Skeletal muscle tissue (tissue), 4 donors: Measurements from ENCODE around the gene ZNF445. TPM values are rescaled to one million over a fixed set of nuclear protein-coding genes. Genes with fewer than 3 reads are reported as not detected.
"Not testable (repeated sequence)": the region's sequence is repeated elsewhere in the genome, so short reads cannot be mapped to it uniquely, and the experiment has no call there.

ENCODE experiments used
- H3K27ac ChIP-seq: one replicate; pipeline ENCODE4 v1.7.0; 2013; ENCODE audit warnings: mild to moderate bottlenecking, low read depth, low read length, inconsistent platforms
- H3K27me3 ChIP-seq, 3 donors: one replicate each; pipeline ENCODE4 v1.7.0; 2013; ENCODE audit warnings: low read length in 3 of 3; ENCODE audit not compliant: control insufficient read depth in 3 of 3, insufficient read depth in 3 of 3
- H3K36me3 ChIP-seq, 3 donors: one replicate each; pipeline ENCODE4 v1.7.0; 2013; ENCODE audit warnings: low read length in 3 of 3; ENCODE audit not compliant: control insufficient read depth in 3 of 3, insufficient read depth in 3 of 3
- H3K4me1 ChIP-seq, 3 donors: one replicate each; pipeline ENCODE4 v1.7.0; 2013; ENCODE audit warnings: low read length in 3 of 3, mild to moderate bottlenecking in 3 of 3; ENCODE audit not compliant: control insufficient read depth in 3 of 3, insufficient read depth in 3 of 3
- H3K4me3 ChIP-seq, 3 donors: one replicate each; pipeline ENCODE4 v1.7.0; 2013; ENCODE audit warnings: low read length in 3 of 3
- H3K9ac ChIP-seq, 3 donors: one replicate each; pipeline ENCODE4 v1.7.0; 2013; ENCODE audit warnings: low read length in 3 of 3, mild to moderate bottlenecking in 3 of 3, moderate library complexity in 2 of 3, low read depth in 1 of 3
- H3K9me3 ChIP-seq, 3 donors: one replicate each; pipeline ENCODE4 v1.7.0; 2013; ENCODE audit warnings: low read length in 3 of 3; ENCODE audit not compliant: control insufficient read depth in 3 of 3
- total RNA-seq: library from RNA; depleted of rRNA; stranded (reverse); fragments of >200 nt; gene quantifications from one replicate; pipeline ENCODE4 v1.2.3, GENCODE V29; 2014
- donor health status: Osteomylitis.

Gene ZNF445
- total RNA-seq, 1 donor from 2014 or later = 12.0 TPM

DNA sequence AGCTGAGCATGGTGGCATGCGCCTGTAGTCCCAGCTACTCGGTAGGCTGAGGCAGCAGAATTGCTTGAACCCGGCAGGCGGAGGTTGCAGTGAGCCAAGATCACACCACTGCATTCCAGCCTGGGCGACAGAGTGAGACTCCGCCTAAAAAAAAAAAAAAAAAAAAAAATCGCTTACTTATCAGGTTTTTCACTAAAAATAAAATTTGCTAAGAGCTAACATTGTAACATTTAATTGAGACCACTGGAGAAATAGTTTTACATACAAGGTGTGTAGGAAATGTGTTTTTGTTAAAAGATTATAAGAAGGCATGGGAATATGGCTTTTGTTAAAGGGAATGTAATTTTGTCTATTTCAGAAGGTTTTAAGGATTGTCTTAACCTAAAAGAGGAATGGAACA lies 12.6 kb downstream of the ZNF445 start:
- not testable (repeated sequence) for H3K27me3 ChIP-seq
- peaks cover 17 to 32% (median 28%) of the 10 kb centered on the region in 3 donors for H3K36me3 ChIP-seq

DNA sequence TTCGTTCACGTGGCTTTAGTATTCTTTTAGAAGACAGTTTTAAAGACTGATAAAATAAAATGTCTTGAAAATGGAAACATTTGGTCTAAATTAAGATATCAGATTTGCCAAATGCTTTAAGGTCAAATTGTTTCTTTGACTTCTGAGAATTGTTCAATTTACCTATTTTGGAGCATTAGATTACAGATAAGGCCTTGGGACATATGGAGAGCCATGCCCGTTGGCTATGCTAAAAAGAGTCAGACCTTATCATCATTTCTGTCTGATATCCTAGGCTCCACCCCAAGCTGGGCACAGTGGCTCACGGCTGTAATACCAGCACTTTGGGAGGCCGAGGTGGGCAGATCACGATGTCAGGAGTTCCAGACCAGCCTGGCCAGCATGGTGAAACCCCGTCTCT lies 13.0 kb downstream of the ZNF445 start:
- H3K27ac ChIP-seq = no peak overlapping the region
- peaks cover 0 to 3% (median 2%) of the 10 kb centered on the region in 3 donors for H3K9me3 ChIP-seq
- H3K4me1 ChIP-seq = no peaks in the 10 kb centered on the region
- peaks cover 17 to 32% (median 26%) of the 10 kb centered on the region in 3 donors for H3K36me3 ChIP-seq
- no peaks in the 10 kb centered on the region for H3K27me3 ChIP-seq
- no peak overlapping the region for H3K4me3 ChIP-seq
- no peak overlapping the region for H3K9ac ChIP-seq

More for the DNA sequence above, 12.6 kb downstream of the ZNF445 start:
- not testable (repeated sequence) for H3K9me3 ChIP-seq, H3K9ac ChIP-seq, H3K27ac ChIP-seq, H3K4me3 ChIP-seq, H3K4me1 ChIP-seq

DNA sequence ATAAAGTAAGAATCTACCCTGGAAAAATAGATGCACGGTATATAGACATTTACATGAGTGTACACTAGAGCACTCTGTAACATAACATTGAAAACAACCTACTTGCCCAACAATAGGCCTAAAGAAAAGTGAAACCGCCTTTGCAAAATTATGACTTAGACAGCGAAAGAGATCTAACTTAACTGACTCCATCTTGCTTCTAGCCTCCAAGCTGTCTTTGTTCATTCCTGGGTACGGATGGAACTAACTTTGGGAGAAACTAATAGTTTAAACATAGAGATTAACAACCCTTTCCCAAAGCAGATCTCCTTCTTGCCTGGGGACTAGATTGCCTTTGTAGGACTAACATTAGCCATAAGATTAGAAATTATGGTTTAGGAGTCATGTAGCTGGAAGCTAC lies 17.4 kb downstream of the ZNF445 start:
- not testable (repeated sequence) for H3K9me3 ChIP-seq, H3K27me3 ChIP-seq, H3K9ac ChIP-seq, H3K4me3 ChIP-seq, H3K27ac ChIP-seq, H3K4me1 ChIP-seq
- H3K36me3 ChIP-seq = peaks cover 27 to 48% (median 40%) of the 10 kb centered on the region in 3 donors

DNA sequence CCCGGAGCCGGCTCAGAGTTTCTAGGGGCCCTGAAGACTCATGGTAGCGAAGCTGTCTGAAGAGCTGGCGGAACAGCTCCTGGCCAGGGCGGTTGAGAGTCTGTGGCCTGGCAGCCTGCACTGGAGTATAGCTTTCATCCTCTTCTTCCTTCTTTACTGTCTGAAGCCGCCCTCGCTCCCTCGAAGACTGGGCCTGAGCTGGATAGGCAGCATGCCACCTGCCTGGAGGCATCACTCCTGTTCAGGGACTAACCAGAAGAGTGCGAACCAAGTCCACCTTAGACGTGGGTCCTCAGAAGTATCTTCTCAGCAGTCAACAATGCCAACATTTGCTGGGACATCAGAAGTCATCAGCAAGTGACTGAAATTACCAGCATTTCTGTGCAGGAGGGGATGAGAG lies 22.2 kb downstream of the ZNF445 start:
- no peak overlapping the region for H3K9ac ChIP-seq
- H3K9me3 ChIP-seq = no peaks in the 10 kb centered on the region
- H3K4me3 ChIP-seq = no peak overlapping the region
- no peak overlapping the region for H3K27ac ChIP-seq
- H3K4me1 ChIP-seq = no peaks in the 10 kb centered on the region
- no peaks in the 10 kb centered on the region for H3K27me3 ChIP-seq
- peaks cover 41 to 53% (median 48%) of the 10 kb centered on the region in 3 donors for H3K36me3 ChIP-seq

DNA sequence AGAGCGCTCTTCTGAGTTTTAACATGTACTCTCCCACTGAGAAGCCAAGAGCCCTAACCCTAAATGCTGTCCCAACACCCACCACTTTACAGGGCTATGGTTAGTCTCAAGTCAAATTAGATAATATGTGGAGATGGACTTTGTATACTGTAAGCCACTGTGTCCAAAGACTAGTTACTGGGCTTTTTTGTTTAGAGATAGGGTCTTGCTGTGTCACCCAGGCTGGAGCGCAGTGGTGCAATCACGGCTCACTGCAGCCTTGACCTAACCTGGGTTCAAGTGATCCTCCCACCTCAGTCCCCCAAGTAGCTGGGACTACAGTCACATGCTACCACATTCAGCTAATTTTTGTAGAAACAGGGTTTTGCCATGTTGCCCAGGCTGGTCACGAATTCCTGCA lies 23.2 kb downstream of the ZNF445 start:
- no peaks in the 10 kb centered on the region for H3K27me3 ChIP-seq
- H3K9me3 ChIP-seq = no peaks in the 10 kb centered on the region
- peaks cover 51 to 64% (median 58%) of the 10 kb centered on the region in 3 donors for H3K36me3 ChIP-seq
- H3K4me1 ChIP-seq = no peaks in the 10 kb centered on the region
- H3K27ac ChIP-seq = no peak overlapping the region
- H3K4me3 ChIP-seq = no peak overlapping the region
- no peak overlapping the region for H3K9ac ChIP-seq

DNA sequence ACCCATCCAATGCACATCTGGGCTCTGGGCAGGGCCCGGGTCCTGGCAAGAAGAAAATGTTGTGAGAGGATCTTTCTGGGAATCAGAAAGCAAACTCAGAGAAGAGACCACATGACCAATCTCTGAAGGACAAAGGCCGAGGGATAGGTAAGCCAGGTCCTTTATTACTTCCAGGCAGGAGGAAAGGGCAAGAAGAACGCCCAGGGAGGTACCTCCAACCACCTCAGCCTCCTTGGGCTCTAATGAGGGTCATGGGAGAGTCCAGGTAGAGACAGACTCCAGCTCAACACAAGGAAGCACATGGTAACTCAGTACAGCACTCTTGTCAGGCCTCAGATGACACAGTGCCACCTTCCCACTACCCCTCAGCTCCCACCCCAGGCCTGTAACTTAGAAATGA lies 26.0 kb downstream of the ZNF445 start:
- H3K9me3 ChIP-seq = peaks cover 0 to 6% (median 0%) of the 10 kb centered on the region in 3 donors
- H3K4me1 ChIP-seq = no peaks in the 10 kb centered on the region
- no peak overlapping the region for H3K27ac ChIP-seq
- no peaks in the 10 kb centered on the region for H3K27me3 ChIP-seq
- H3K9ac ChIP-seq = no peak overlapping the region
- H3K4me3 ChIP-seq = no peak overlapping the region
- H3K36me3 ChIP-seq = peaks cover 70 to 77% (median 75%) of the 10 kb centered on the region in 3 donors

DNA sequence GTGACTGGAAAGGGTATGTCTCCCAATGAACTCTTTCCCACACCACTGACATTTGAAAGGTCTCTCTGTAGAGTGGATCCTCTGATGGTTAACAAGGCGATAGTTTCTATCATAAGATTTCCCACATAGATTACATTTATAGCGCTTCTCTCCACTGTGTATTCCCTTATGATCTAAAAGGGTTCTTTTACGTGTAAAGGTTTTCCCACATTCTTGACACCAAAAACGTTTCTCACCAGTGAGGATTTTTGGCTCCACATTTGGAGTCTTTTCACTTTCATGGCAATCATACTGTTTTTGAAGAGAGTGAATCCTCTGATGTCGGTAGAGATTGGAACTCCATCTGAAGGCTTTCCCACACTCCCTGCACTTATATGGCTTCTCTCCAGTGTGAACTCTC lies 30.5 kb downstream of the ZNF445 start:
- Histone ChIP-seq H3K9ac (no peak overlapping the region), H3K27ac (no peak overlapping the region), H3K4me1 (no peaks in the 10 kb centered on the region), H3K27me3 (no peaks in the 10 kb centered on the region), H3K36me3 (peaks cover 59 to 75% (median 68%) of the 10 kb centered on the region in 3 donors), H3K4me3 (no peak overlapping the region), H3K9me3 (peaks cover 0 to 6% (median 0%) of the 10 kb centered on the region in 3 donors)

DNA sequence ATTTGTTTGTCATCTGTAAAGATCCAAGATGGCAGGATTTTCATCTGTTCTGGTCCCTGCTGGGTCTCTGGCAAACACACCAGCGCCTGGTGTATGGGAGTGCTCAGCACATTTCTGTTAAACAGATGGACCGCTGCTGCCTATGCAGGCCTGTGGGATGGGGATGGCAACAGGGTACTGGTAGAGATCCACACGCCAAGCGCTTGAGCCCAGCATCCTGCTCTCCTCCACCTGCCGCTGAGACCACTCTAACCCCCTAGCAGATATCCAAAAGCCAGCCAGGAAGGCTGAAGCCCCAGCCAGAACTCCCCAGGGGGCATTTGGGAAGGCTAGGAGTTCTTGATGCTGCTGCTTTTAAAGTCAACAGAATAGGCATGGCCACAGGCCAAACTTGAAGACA lies 31.7 kb downstream of the ZNF445 start:
- no peak overlapping the region for H3K27ac ChIP-seq
- H3K4me3 ChIP-seq = no peak overlapping the region
- no peaks in the 10 kb centered on the region for H3K4me1 ChIP-seq
- peaks cover 0 to 6% (median 0%) of the 10 kb centered on the region in 3 donors for H3K9me3 ChIP-seq
- no peak overlapping the region for H3K9ac ChIP-seq
- H3K27me3 ChIP-seq = no peaks in the 10 kb centered on the region
- peaks cover 51 to 65% (median 58%) of the 10 kb centered on the region in 3 donors for H3K36me3 ChIP-seq

DNA sequence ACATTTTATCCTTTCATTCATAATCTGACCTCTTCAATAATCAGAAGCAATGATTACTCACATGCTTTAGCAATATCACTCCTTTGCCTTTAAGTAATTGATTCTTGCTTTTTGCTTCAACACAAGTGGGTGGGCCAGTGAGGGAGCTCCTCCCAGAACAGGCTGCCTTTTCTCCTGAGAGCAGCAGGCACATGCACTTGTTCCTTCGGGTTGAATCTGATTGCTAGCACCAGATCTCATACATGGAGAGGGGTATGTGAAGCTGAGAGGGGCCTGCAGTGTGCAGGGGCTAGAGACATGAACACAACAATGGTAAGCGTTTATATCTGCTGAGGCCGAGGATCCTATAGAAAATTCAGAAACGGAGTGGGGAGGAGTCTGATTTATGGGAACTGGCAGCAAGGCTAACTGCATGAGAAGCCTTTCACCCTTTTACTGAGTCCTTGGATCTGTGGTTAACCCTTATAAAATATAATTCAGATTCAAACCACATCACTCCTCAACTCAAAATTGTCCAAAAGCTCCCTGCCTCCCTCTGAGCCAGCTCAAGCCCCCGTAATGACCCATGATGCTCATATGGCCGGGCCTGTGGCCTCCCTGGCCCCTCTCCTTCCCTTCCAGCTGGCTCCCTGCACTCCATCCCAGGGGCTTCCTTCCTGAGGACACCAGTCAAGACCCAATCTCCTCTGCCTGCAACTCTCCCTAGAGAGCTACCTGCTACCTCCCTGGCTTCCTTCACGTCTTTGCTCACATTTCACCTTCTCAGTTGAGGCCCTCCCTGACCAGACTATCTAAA lies 32.4 kb downstream of the ZNF445 start:
- peaks cover 44 to 58% (median 51%) of the 10 kb centered on the region in 3 donors for H3K36me3 ChIP-seq
- H3K4me1 ChIP-seq = peaks cover 1 to 4% (median 1%) of the 10 kb centered on the region in 3 donors

DNA sequence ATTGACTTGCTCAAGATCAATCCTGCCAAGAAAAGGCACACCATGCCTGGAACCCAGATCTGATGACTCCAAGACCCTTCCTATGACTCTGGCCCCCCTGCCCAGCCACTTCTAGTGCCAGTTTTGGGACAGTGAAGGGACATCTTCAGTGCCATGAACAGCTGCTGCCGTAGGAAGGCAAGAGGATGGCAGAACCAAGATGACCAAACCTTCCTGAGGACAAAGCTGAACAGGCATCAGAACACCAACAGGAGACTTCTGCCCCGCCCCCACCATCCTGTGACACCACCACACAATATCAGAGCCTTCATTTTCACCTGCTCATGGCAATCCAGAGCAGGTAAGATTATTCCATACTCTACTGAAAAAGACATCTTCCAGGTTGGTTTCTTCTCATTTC lies 33.0 kb downstream of the ZNF445 start:
- Histone ChIP-seq H3K4me1 (peaks cover 6 to 10% (median 8%) of the 10 kb centered on the region in 3 donors), H3K36me3 (peaks cover 37 to 52% (median 45%) of the 10 kb centered on the region in 3 donors), H3K9ac (no peak overlapping the region)

More for the DNA sequence above, 32.4 kb downstream of the ZNF445 start:
- H3K27me3 ChIP-seq = no peaks in the 10 kb centered on the region
- H3K9ac ChIP-seq = no peak overlapping the region
- peaks cover 0 to 6% (median 0%) of the 10 kb centered on the region in 3 donors for H3K9me3 ChIP-seq
- no peak overlapping the region for H3K4me3 ChIP-seq
- H3K27ac ChIP-seq = no peak overlapping the region

More for the DNA sequence above, 33.0 kb downstream of the ZNF445 start:
- H3K27ac ChIP-seq = no peak overlapping the region
- no peak overlapping the region for H3K4me3 ChIP-seq
- peaks cover 0 to 6% (median 0%) of the 10 kb centered on the region in 3 donors for H3K9me3 ChIP-seq
- no peaks in the 10 kb centered on the region for H3K27me3 ChIP-seq
